Kidney epithelial cell (primary cell): ENCODE measurements around the gene FOXR1. TPM values are rescaled to one million over a fixed set of nuclear protein-coding genes. Genes with fewer than 3 reads are reported as not detected.

Experiments used
- DNase-seq: peaks from one replicate; pipeline ENCODE4 v3.0.0-alpha.2; 2010; ENCODE audit warnings: low read depth
- H3K27me3 ChIP-seq: 2 replicates; pipeline ENCODE4 v1.6.0; 2011; ENCODE audit warnings: low read length; ENCODE audit not compliant: control insufficient read depth, insufficient read depth
- H3K36me3 ChIP-seq: 2 replicates; pipeline ENCODE4 v1.5.1; 2011; ENCODE audit warnings: low read length; ENCODE audit not compliant: control insufficient read depth, insufficient read depth
- H3K4me3 ChIP-seq: 2 replicates; pipeline ENCODE4 v1.5.1; 2011; ENCODE audit warnings: low read depth, mild to moderate bottlenecking, control low read depth, low read length
- CTCF ChIP-seq: IDR thresholded peaks from 2 replicates; pipeline ENCODE4 v1.5.1; 2011; ENCODE audit warnings: mild to moderate bottlenecking, moderate library complexity, low read length, control low read depth, inconsistent platforms; ENCODE audit not compliant: insufficient read depth, poor library complexity, severe bottlenecking
- total RNA-seq: library from RNA; depleted of rRNA; stranded (reverse); fragments of >200 nt; gene quantifications from 2 replicates; pipeline ENCODE4 v1.2.3, GENCODE V29; 2015

Gene FOXR1
- total RNA-seq, 1 donor from 2014 or later: not detected

DNA sequence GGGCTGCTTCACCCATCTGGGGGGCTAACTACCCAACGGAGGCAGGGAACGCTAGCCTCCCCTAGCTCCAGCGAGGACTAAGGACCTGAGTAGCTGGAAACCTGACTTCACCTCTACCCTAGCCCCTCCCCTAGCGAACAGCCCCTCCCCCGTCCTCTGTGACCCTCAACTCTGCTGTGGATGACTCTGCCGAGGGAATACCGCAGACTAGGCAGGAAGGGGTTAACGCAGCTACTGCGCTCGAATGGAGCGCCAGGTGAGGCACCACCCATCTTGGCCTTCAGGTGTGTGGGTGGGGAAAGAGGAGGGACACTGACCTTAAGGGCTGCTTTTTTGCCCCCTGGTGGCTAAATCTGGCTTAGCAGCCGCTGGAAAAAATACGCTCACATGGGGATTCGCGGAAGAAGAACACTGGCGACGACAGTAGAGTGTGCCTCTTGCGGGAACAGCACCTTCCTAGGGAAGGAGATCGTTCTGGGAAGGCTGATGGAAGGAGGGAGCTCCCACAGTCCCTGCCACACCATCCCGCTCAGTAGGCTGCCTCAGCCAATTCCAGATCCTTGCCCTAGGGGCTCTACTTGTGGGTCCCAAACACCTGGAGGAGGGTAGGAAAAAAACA, 41.4 kb upstream of the FOXR1 start:
- peak; percentile 92 for TF ChIP-seq CTCF
- Histone ChIP-seq H3K36me3 (no peaks in the 10 kb centered on the region), H3K27me3 (no peaks in the 10 kb centered on the region), H3K4me3 (peak overlapping the region; percentile 65)
- DNase-seq: no peak

DNA sequence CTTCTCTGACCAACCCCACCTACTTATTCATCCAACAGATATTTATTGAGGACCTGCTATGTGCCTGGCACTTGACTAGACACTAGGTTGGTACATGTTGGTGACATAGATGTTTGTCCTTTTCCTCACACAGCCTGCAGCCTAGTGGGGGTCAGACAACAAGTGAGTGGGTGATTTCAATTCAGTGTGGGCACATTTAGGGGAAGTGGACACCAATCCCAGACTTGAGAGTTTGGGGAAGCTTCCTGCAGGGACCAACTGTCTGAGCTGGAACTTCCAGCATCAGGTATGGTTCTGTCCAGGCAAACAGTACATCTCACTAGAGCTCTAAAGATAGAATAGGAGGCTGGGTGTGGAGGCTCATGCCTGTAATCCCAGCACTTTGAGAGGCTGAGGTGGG, 40.0 kb upstream of the FOXR1 start:
- Histone ChIP-seq H3K36me3 (no peaks in the 10 kb centered on the region), H3K27me3 (no peaks in the 10 kb centered on the region), H3K4me3 (no peak overlapping the region)
- no peak for TF ChIP-seq CTCF
- DNase-seq: no peak

DNA sequence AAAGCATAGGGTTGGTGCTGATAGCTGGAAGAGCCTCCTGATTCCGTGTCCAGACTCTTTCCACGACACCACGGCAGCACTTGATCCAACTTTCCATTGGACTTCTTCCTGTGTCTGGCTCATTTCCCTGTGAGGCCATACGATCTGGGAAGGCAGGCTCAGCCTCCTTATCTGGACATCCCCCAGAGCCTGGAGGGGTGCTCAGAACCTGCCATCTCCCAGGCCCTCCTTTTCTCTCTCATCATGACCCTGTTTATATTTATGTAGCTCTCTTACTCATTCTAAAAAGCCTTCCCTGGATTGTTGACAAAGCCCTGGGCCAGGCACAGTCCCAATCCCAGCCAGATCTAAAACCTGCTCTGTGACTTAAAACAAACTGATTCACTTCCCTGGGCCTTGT, 38.1 kb upstream of the FOXR1 start:
- no peak overlapping the region for H3K4me3 ChIP-seq
- DNase-seq: no peak
- no peak for TF ChIP-seq CTCF

GRCh38 chr11:118935376-118935775, 36.2 kb upstream of the FOXR1 start:
- DNase-seq: no peak
- no peak for TF ChIP-seq CTCF
- no peaks in the 10 kb centered on the region for H3K27me3 ChIP-seq
- H3K36me3 ChIP-seq: no peaks in the 10 kb centered on the region
- H3K4me3 ChIP-seq: no peak overlapping the region

More for the DNA sequence above, 38.1 kb upstream of the FOXR1 start:
- Histone ChIP-seq H3K36me3 (no peaks in the 10 kb centered on the region), H3K27me3 (no peaks in the 10 kb centered on the region)

DNA sequence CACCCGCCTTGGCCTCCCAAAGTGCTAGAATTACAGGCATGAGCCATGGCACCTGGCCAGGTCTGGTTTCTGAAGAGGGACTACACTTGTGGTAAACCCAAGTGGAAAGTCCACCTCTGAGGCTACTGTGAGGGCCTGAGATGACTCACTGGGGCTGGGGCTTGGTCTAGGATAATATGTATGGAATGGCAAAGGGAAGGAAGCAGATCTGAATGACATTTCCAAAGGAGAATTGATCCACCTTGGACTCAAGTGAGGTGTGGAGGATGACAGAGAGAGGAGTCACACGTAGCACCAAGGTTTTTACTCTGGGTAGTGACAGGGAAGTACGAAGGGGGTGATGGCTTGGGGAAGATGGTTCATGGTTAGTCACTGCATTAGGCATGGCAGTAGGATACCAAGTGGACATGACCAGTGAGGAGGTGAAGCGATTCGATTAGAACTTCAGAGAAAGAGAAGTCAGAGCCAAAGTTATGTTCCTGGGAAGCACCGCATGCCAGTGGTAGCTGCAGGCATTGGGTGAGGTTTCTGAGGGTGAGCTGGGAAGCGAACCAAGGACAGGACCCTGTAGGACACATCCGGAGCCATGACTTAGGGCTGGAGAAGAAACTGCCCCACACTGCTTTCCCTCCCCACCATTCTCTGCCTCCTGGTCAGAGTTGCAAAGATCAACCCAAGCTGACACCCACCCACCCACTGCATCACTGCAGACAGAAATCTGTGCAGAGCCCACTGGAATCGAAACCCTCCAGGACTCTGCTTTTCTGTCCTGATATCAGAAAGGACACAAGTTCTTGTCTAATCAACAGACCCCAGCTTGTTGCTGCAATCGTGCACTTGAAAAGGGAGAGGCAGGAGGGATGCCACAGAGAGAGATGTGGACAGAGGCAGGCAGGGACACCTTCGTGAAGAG, 32.8 kb upstream of the FOXR1 start:
- Histone ChIP-seq H3K4me3 (no peak overlapping the region), H3K27me3 (no peaks in the 10 kb centered on the region), H3K36me3 (no peaks in the 10 kb centered on the region)
- no peak for TF ChIP-seq CTCF
- peak; percentile 79 for DNase-seq
